ENCODE data around the gene NCOA7.

- TF ChIP-seq POLR2A (IDR thresholded peaks at IDR 0.05): no peak
- peak in 4 of 5 experiments; percentile 28 to 64 (median 38) for TF ChIP-seq CTCF (IDR thresholded peaks at IDR 0.05)
- no peak for TF ChIP-seq POLR2AphosphoS5 (IDR thresholded peaks at IDR 0.05)
- no peak for TF ChIP-seq EP300 (IDR thresholded peaks at IDR 0.05; ENCODE audit: low read depth)
Observed at GRCh38 chr6:125953502-125953875, 162.7 kb downstream of the NCOA7 start.
